Body of pancreas (tissue), 4 donors: ENCODE measurements around the gene ASB7.

Experiments
- POLR2A ChIP-seq, 3 donors: fragments of 450-650 bp; IDR thresholded peaks; one replicate each; pipeline ENCODE4 v1.6.1; 2016; ENCODE audit warnings: antibody characterized with exemption in 3 of 3, mild to moderate bottlenecking in 2 of 3
- TF ChIP-seq, protein P1 (sequence below), 7 experiments: fragments of 450-650 bp in 4 of 7; fragments of 200-600 bp in 3 of 7; sonication (generic) in 3 of 7; IDR thresholded peaks; one replicate each; pipeline ENCODE4 v1.5.1; 2016 to 2019; ENCODE audit warnings: antibody characterized with exemption in 7 of 7

DNA sequence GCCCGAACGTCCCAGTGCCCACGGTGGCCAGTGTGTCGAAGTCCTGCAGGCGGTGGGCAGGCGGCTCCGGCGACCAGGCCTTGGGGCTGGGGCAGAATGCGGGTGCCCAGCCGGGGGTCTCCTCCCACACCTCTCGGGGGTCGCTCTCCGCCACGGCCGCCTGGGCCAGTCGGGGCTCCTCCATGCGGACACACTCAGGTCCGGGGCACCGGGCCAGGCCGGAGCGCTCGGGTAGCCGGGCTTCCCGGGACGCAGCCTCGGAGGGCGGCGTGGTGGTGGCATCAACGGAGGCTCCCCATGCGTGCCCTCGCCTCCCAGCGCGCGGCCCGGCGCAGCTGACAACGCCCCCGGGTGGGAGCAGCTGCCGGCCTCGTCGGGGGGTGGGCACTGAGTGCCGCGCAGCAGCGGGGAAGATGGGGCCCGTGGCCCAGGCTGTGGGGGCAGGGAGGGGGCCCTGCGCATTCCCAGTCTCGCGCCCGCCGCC is 43.6 kb upstream of the ASB7 start:
- no peak for TF ChIP-seq POLR2A (IDR thresholded peaks at IDR 0.05)
- TF ChIP-seq, protein P1, sequence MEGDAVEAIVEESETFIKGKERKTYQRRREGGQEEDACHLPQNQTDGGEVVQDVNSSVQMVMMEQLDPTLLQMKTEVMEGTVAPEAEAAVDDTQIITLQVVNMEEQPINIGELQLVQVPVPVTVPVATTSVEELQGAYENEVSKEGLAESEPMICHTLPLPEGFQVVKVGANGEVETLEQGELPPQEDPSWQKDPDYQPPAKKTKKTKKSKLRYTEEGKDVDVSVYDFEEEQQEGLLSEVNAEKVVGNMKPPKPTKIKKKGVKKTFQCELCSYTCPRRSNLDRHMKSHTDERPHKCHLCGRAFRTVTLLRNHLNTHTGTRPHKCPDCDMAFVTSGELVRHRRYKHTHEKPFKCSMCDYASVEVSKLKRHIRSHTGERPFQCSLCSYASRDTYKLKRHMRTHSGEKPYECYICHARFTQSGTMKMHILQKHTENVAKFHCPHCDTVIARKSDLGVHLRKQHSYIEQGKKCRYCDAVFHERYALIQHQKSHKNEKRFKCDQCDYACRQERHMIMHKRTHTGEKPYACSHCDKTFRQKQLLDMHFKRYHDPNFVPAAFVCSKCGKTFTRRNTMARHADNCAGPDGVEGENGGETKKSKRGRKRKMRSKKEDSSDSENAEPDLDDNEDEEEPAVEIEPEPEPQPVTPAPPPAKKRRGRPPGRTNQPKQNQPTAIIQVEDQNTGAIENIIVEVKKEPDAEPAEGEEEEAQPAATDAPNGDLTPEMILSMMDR (IDR thresholded peaks at IDR 0.05) = no peak
